ENCODE results near the gene DNAJA3. TPM values are rescaled to one million over a fixed set of nuclear protein-coding genes. Genes with fewer than 3 reads are reported as not detected.

DNAJA3 gene
- total RNA-seq, 1 donor from 2014 or later, result 71.2 TPM

GRCh38 chr16:4399001-4399730 lies 26.5 kb upstream of the DNAJA3 start:
- TF ChIP-seq CTCF (IDR thresholded peaks at IDR 0.05; ENCODE audit: insufficient read depth, low read length, poor library complexity, severe bottlenecking), result no peak
- DNase-seq (ENCODE audit: low read depth), result no peak
- Histone ChIP-seq H3K4me3 (ENCODE audit: low read depth, low read length) (no peak overlapping the region), H3K36me3 (ENCODE audit: control insufficient read depth, insufficient read depth, low read length) (no peaks in the 10 kb centered on the region), H3K27me3 (ENCODE audit: control insufficient read depth, insufficient read depth, low read length) (no peaks in the 10 kb centered on the region)

- no peak for DNase-seq (ENCODE audit: low read depth)
- H3K36me3 ChIP-seq (ENCODE audit: control insufficient read depth, insufficient read depth, low read length), result no peaks in the 10 kb centered on the region
- TF ChIP-seq CTCF (IDR thresholded peaks at IDR 0.05; ENCODE audit: insufficient read depth, low read length, poor library complexity, severe bottlenecking), result no peak
- H3K4me3 ChIP-seq (ENCODE audit: low read depth, low read length), result no peak overlapping the region
- H3K27me3 ChIP-seq (ENCODE audit: control insufficient read depth, insufficient read depth, low read length), result no peaks in the 10 kb centered on the region
Observed at GRCh38 chr16:4401094-4401501, 24.6 kb upstream of the DNAJA3 start.

GRCh38 chr16:4401510-4401909 lies 24.2 kb upstream of the DNAJA3 start:
- no peaks in the 10 kb centered on the region for H3K36me3 ChIP-seq (ENCODE audit: control insufficient read depth, insufficient read depth, low read length)
- TF ChIP-seq CTCF (IDR thresholded peaks at IDR 0.05; ENCODE audit: insufficient read depth, low read length, poor library complexity, severe bottlenecking), result no peak
- H3K27me3 ChIP-seq (ENCODE audit: control insufficient read depth, insufficient read depth, low read length), result no peaks in the 10 kb centered on the region
- DNase-seq (ENCODE audit: low read depth), result no peak
- H3K4me3 ChIP-seq (ENCODE audit: low read depth, low read length), result no peak overlapping the region

GRCh38 chr16:4402439-4403132 lies 23.1 kb upstream of the DNAJA3 start:
- no peak overlapping the region for H3K4me3 ChIP-seq (ENCODE audit: low read depth, low read length)
- no peak for DNase-seq (ENCODE audit: low read depth)
- H3K36me3 ChIP-seq (ENCODE audit: control insufficient read depth, insufficient read depth, low read length), result no peaks in the 10 kb centered on the region
- peak; percentile 84 for TF ChIP-seq CTCF (IDR thresholded peaks at IDR 0.05; ENCODE audit: insufficient read depth, low read length, poor library complexity, severe bottlenecking)
- no peaks in the 10 kb centered on the region for H3K27me3 ChIP-seq (ENCODE audit: control insufficient read depth, insufficient read depth, low read length)

- Histone ChIP-seq H3K4me3 (ENCODE audit: low read depth, low read length) (no peak overlapping the region), H3K27me3 (ENCODE audit: control insufficient read depth, insufficient read depth, low read length) (no peaks in the 10 kb centered on the region), H3K36me3 (ENCODE audit: control insufficient read depth, insufficient read depth, low read length) (no peaks in the 10 kb centered on the region)
- no peak for TF ChIP-seq CTCF (IDR thresholded peaks at IDR 0.05; ENCODE audit: insufficient read depth, low read length, poor library complexity, severe bottlenecking)
- DNase-seq (ENCODE audit: low read depth), result no peak
Observed at GRCh38 chr16:4403133-4403949, 22.3 kb upstream of the DNAJA3 start.

All from kidney epithelial cell (primary cell).